ENCODE results near the gene FAM131C. TPM values are rescaled to one million over a fixed set of nuclear protein-coding genes. Genes with fewer than 3 reads are reported as not detected.
A peak's percentile ranks its signal among the peaks of the same experiment; 100 is the strongest.

Gene FAM131C
- total RNA-seq, 1 experiment from 2014 or later: 0.63 TPM

DNA sequence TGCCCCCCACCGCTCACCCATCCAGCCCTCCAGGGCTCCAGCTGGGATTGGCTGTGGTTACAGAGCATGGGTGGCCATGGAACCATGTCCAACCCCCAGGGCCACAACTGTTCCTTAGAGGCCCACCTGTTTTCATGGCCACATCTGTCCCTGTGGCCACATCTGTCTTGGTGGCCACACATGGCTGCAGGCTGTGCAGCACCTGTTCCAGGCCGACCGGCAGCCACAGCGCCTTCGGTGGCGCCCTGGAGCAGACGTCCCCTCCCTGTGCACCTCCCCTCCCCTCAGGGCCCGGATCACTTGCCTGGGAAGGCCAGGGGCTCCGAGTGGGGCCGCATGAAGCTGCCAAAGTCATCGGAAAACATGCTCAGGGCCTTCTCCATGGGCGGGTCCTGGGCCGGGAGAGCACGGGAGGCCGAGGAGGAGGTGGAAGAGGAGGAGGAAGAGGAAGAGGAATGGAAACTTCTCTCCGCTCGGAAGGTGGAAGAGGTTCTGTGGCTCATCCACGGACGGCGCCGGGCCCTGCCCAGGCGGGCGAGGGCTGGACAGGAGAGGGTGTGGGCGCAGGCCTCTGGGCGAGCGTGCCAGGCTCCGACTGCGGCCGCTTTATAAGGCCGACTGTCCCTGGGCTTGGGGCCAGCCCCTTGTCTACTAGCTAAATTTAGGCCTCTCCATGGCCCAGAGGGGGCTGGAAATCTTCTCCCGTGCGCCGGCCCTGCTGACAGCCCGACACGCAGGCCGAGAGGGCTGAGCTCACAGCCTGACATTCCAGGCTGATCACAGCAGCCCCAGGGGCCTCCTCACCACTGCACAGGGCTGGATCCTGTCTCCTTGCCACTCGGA is 55.8 kb downstream of the FAM131C start, which contains the start of gene HSPB7:
Gene HSPB7 (minus strand): TSS at position 583 of the 843 bp plus-strand sequence. CDS start 80 bp downstream, at position 503.
- peak; percentile 67 for DNase-seq (ENCODE audit: low read depth)

DNA sequence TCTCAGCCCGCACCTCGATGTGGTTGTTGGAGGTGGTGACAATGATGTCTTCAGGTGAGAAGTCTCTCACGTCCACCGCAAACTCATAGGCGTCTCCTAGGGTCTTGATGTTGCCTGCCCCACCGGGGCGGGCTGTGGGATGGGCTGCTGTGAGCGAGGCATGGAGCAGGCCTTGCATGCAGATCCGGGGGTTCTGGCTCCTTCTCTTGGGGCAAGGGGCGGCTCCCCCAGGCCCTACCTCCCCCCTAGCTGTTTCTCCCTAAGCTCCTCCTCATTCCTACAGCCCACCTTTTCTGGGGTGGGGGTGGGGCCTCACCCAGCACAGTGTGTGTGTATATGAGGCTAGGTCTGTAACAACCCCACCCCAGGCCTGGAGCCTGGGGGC is 56.4 kb downstream of the FAM131C start:
- DNase-seq (ENCODE audit: low read depth): no peak

DNA sequence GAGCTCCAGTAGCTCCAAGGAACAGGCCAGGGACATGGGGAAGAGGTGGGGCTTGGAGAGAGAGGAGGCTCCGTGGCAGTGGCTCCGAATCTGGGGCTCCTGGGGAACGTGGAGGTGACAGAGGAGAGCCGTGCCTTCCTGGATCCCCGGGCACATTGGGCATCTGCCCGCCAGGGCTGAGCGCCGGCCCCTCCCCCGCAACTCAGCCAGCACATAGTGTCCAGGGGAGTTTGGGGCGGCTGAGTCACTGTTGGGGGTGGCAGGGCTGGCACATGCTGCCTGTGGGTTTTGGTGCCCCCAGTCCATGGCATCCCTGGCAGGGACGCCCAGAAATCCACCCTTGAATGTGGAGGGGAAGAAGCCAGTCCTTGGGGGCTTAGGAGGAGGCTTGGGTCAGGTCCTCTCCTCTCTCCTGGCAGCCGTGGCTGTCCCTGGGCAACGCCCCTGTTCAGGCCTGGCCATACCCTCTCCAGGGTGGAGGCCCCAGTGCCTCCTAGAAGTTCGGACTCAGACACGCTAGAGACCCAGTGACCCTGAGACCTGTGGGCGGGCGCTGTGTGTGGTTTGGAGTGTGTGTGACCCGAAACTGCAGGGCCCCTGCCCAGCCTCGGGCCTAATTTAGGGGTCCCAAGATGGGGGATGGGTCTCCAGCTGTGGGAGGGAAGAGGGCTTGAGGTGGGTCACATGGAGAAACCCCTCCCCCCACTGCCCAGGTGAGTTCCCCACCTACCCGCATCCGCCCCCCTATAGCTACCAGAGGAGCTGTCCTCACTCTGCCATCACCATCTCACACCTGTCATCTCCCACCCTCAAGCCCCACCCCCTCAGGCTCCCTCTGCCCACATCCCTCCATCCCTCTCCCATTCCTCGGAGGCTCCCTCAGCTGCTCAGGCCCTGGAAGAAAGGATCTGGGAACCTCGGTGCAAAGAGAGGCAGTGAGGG is 57.2 kb downstream of the FAM131C start:
- DNase-seq (ENCODE audit: low read depth): peak; percentile 59

DNA sequence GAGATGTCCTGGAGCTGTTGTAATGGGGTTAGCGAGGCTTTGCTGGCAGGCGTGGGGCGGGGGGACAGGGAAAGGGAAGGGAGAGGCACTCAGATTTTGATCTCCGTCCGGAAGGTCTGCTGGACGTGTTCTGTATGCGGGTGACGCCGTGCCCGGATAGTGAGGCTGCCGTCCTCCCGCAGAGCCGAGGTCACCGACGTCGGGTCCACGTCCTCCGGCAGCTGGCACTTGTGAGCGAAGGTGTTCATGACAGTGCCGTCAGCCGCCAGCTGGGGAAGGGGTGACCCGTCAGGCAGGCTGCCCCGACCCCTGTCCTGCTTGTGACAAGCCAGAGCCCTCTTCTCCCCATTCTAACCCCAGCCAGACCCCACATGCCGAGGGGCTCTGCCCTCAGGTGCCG is 58.0 kb downstream of the FAM131C start:
- DNase-seq (ENCODE audit: low read depth): no peak

DNA sequence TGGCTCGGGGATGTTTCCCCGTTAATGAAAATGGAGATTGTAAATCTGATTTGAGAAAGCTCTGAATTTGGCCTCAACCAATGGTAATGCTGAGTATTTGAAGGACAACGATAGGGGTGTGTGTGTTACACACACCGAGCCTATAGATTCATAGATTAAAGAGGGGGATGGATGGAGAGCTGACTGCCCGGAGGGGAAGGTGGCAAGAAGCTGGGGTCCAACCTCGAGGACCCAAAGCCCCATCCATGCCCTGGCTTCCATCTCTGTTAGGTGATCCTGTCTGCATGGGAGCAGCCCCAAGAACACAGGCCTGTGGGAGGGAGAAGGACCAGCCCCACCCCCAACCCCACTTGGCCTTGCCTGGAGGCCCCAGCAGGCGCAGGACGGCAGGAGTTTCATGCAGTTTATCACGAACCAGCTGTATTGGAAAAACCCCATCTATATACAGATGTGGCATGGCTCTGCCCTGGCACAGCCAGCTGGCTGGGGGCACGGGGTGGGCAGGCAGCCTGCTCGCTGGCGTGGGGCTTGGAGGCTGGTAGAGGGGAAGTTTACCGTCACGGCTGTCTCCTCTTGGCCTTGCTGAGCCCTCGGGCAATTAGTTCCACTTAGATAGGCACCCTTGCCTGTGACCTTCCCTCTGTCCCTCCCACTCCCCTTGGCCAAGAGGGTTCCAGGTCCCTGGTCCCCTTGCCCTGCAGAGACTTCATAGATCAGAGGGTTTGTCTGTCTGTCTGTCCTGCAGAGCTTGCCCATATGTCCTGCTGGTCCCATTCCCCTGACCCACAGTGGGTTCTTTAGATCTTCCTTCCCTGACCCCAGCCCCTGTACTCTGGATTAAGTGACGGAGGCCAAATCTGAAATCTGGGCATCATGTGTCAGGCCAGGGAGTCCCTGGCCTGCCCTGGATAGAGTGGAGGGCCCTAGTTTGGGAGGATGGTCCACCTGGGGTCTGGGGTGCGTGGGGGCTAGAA is 58.7 kb downstream of the FAM131C start:
- DNase-seq (ENCODE audit: low read depth): no peak

DNA sequence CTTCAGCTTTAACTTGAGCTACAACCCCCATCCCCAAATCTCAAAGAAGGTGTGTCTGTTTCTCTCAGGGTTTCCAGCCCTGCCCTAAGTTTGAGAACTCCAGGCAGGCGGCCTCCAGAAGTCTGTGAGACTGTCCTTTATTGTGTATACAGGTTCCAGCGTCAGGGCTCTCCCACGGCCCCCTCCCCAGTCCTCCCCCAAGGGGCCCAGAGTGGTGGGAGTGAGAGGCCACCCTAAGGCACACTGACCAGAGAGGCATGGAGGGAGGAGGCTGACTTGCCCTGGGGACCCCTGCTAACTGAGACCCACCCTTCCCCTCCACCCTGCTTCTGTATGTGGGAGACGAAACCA is 59.6 kb downstream of the FAM131C start:
- no peak for DNase-seq (ENCODE audit: low read depth)

DNA sequence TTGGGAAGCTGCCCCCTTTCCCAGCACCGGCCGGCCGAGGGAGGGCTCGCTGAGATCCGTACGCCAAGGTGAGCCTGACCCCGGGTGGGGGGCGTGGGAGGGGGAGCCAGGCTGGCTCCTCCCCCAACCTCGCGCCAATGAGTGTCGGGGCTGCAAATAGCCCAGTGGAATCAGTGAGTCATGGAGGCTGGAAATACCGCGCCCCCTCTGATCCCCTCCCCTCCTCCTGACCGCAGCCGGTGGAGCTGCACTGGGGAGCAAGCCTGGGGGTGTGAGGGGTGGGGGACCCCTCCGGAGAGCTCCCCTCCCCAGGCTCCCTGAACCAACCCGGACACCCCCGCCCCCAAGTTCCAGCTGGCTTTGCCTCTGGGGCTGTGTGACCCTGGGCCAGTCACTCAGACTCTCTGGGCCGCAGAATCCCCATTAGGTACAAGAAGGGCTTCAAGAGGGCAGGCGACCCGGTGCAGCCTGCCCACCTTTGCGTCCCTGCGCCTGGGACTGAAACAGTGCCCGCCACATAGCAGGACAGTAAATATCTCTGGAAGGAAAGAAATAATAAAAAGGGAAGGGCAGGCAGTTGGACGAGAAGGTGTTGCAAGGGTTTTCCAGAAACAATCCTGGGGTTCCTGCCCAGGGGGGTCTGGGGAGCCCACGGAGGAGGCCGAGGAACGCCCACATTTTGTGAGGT is 60.1 kb downstream of the FAM131C start:
- DNase-seq (ENCODE audit: low read depth): peak; percentile 55

DNA sequence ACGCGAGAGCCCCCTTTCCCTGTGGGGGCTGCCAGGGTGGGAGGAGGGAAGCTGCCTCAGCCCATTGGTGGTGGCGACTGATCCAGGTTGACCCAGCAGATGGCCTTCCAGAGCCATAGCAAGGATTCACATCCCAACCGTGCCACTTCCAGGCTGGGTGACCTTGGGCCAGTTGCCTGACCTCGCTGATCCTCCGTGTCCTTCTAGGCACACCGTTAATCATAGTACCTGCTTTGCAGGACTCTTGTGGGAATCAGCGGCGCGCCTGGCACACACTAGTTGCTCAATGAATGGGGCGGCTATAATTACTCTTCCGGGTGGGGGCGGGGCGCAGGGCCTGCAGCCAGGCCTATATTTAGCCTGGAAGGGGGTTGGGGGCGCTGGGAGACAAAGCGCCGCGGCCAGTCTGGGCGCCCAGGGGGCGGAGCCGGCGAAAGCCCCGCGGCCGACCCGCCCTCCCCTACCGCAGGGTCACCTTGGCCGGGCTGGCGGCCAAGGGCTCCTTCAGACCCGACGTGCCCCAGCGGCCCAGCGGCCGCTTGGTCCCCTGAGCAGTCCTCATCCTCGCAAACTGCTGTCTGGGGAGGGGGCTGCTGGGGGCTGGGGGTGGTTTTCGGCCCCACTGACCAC is 60.7 kb downstream of the FAM131C start:
- DNase-seq (ENCODE audit: low read depth): peak; percentile 68

DNA sequence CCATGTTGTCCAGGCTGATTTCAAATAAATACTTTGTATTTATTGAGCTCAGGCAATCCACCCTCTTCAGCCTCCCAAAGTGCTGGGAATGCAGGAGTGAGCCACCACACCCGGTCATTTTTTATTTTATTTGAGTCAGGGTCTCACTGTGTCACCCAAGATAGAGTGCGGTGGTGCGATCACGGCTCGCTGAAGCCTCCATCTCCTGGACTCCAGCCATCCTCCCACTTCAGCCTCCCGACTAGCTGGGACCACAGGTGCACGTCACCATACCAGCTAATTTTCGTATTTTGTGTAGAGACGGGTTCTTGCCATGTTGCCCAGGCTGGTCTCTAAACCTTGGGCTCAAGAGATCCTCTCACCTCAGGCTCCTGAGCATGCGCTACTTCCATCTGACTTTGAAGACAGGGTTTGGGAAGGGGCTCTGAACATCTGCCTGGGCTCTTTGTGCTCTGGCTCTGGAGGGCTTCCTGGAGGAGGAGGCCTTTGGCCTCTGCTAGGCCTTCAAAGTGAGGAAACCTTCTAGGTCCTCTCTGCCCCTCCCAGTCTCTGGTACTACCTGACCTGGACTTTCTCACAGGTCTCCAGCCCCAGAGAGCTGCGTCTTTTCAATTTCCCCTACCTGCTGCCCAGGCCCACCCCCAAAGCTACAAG is 61.4 kb downstream of the FAM131C start:
- DNase-seq (ENCODE audit: low read depth): no peak

DNA sequence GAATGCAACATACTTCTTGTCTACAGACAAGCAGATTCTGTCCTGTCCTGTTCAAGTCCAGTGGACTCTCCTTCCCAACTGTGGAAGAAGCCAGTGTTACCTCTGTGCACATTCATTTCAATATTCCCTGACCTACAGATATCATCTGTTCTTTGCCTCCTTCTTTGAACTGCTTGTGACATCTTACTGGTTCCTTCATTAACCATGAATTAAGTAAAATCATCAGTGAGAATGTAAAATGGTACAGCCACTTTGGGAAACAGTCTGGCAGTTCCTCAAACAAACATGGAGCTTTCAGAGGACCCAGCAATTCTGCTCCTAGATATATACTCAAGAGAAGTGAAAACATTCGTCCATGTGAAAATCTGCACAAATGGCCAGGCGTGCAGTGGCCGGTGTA is 62.6 kb downstream of the FAM131C start:
- no peak for DNase-seq (ENCODE audit: low read depth)

DNA sequence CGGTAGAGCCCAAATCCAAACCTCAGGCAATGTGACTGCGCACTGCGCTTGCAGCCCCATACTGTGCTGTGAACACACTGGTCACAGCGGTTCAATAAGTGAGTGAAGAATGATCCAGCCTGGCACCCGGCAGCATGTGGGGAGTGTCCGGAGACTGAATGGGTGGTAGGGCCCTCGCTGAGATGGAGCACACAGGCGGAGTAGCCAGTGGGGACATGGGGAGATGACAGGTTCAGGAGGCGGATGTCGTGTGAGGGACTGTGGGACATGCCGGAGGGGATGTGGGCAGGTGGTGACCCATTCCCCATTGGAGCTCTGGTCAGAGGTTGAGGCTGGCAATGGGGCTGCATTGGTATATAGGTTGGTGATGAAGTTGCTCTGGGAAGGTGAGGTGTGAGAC is 63.8 kb downstream of the FAM131C start:
- no peak for DNase-seq (ENCODE audit: low read depth)

DNA sequence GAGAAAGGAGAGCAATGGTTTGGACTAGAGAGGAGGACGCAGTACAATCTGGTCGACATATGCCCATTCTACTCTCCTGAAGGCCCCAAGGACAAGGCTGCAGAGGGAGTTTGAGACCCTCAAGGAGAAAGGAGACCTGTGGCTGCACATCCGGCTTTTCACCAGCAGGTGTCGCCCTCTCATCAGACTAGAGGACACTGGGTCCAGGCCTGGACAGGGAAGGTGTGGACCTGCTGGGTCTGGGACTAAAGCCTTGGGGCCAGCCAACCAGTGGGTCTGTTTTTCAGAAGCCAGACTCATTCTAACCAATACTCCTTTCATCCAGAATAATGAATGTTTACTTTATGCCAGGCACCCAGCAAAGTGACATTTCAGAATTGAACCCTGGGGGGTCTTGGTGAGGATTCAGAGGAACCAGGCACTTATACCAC is 64.4 kb downstream of the FAM131C start:
- DNase-seq (ENCODE audit: low read depth): peak; percentile 59

Other genes with a start within 250 kb of the FAM131C start
- gene SPEN, start 225.9 kb downstream of the FAM131C start, total RNA-seq (2014; rRNA removed): 7.6 and 7.7 TPM in 2 replicates
- gene ZBTB17, start 97.5 kb downstream of the FAM131C start, total RNA-seq (2014; rRNA removed): 37.0 and 44.4 TPM in 2 replicates
- gene SRARP, start 69.4 kb downstream of the FAM131C start, total RNA-seq (2014; rRNA removed): not detected in 2 replicates
- gene HSPB7, start 55.6 kb downstream of the FAM131C start, total RNA-seq (2014; rRNA removed): 3.2 and 3.3 TPM in 2 replicates
- not detected in 2 replicates for gene CLCNKA, start 51.6 kb downstream of the FAM131C start, total RNA-seq (2014; rRNA removed)
- gene CLCNKB, start 29.9 kb downstream of the FAM131C start, total RNA-seq (2014; rRNA removed): not detected in 2 replicates
- 60.1 and 73.1 TPM in 2 replicates for gene EPHA2, start 82.4 kb upstream of the FAM131C start, total RNA-seq (2014; rRNA removed)
- gene ARHGEF19, start 139.0 kb upstream of the FAM131C start, total RNA-seq (2014; rRNA removed): 1.9 TPM in 2 replicates
- gene CPLANE2, start 163.5 kb upstream of the FAM131C start, total RNA-seq (2014; rRNA removed): 5.2 and 7.1 TPM in 2 replicates

Measured in LHCN-M2 (cell line).